COLO668 (cell line): ENCODE measurements around the gene CRIP3.

Experiments used
- DNase-seq: peaks from one replicate; lab custom pipeline; 2025; ENCODE audit not compliant: unreplicated experiment; lab: John Stamatoyannopoulos, UW

Gene CRIP3

GRCh38 chr6:43258180-43258579, 50.4 kb downstream of the CRIP3 start:
- no peak for DNase-seq

- no peak for DNase-seq
Measured at GRCh38 chr6:43257367-43258145, 51.1 kb downstream of the CRIP3 start.

- DNase-seq: no peak
Measured at GRCh38 chr6:43256670-43257366, 51.8 kb downstream of the CRIP3 start.
